NCI-H510A treated with DMSO at 0.1 percent for 48 hours (cell line): Measurements from ENCODE around the gene RGMA.
"Not testable (repeated sequence)": the region's sequence is repeated elsewhere in the genome, so short reads cannot be mapped to it uniquely, and the experiment has no call there.

Source experiments
- DNase-seq: peaks from one replicate; lab custom pipeline; 2025; lab: John Stamatoyannopoulos, UW

Gene RGMA

GRCh38 chr15:93066834-93067648 is 22.0 kb downstream of the RGMA start:
- DNase-seq: no peak

GRCh38 chr15:93066224-93066681 is 22.8 kb downstream of the RGMA start:
- DNase-seq: no peak

GRCh38 chr15:93065641-93066045 is 23.4 kb downstream of the RGMA start:
- no peak for DNase-seq

GRCh38 chr15:93063796-93064690 is 25.0 kb downstream of the RGMA start:
- DNase-seq: no peak

GRCh38 chr15:93063262-93063671 is 25.7 kb downstream of the RGMA start:
- no peak for DNase-seq

- not testable (repeated sequence) for DNase-seq
Observed at GRCh38 chr15:93062628-93063261, 26.3 kb downstream of the RGMA start.

GRCh38 chr15:93060336-93061248 is 28.4 kb downstream of the RGMA start:
- DNase-seq: no peak

GRCh38 chr15:93059442-93059841 is 29.6 kb downstream of the RGMA start:
- DNase-seq: no peak

- DNase-seq: no peak
Observed at GRCh38 chr15:93058904-93059427, 30.0 kb downstream of the RGMA start.

GRCh38 chr15:93058128-93058527 is 30.9 kb downstream of the RGMA start:
- DNase-seq: no peak

- DNase-seq: no peak
Observed at GRCh38 chr15:93057618-93058017, 31.4 kb downstream of the RGMA start.

- no peak for DNase-seq
Observed at GRCh38 chr15:93056836-93057235, 32.2 kb downstream of the RGMA start.

GRCh38 chr15:93055211-93055610 is 33.8 kb downstream of the RGMA start:
- no peak for DNase-seq

- no peak for DNase-seq
Observed at GRCh38 chr15:93052090-93052879, 36.7 kb downstream of the RGMA start.

- no peak for DNase-seq
Observed at GRCh38 chr15:93051236-93052089, 37.5 kb downstream of the RGMA start.

GRCh38 chr15:93050648-93051047 is 38.4 kb downstream of the RGMA start:
- no peak for DNase-seq

GRCh38 chr15:93049914-93050578 is 39.0 kb downstream of the RGMA start:
- peak; percentile 63 for DNase-seq

- DNase-seq: no peak
Observed at GRCh38 chr15:93049233-93049632, 39.8 kb downstream of the RGMA start.

GRCh38 chr15:93048759-93049161 is 40.3 kb downstream of the RGMA start:
- no peak for DNase-seq
